Activated naive CD4-positive, alpha-beta T cell treated with anti-CD3 and anti-CD28 coated beads, Interleukin-2, amount 50 U/mL, for 24 hours (primary cell): ENCODE results near the gene CDH15.
A peak's percentile ranks its signal among the peaks of the same experiment; 100 is the strongest.

Experiments
- H3K27ac Mint-ChIP-seq: one replicate; pipeline ENCODE4 v1.8.0; 2021; ENCODE audit warnings: mild to moderate bottlenecking, mixed read lengths
- H3K27me3 Mint-ChIP-seq: one replicate; pipeline ENCODE4 v1.8.0; 2021; ENCODE audit warnings: mixed read lengths
- H3K36me3 Mint-ChIP-seq: one replicate; pipeline ENCODE4 v1.8.0; 2021; ENCODE audit warnings: mixed read lengths
- H3K4me1 Mint-ChIP-seq: one replicate; pipeline ENCODE4 v1.8.0; 2021; ENCODE audit warnings: mixed read lengths
- H3K4me3 Mint-ChIP-seq: one replicate; pipeline ENCODE4 v1.8.0; 2021; ENCODE audit warnings: mild to moderate bottlenecking, mixed read lengths
- H3K9me3 Mint-ChIP-seq: one replicate; pipeline ENCODE4 v1.8.0; 2021; ENCODE audit warnings: mixed read lengths

CDH15 gene

DNA sequence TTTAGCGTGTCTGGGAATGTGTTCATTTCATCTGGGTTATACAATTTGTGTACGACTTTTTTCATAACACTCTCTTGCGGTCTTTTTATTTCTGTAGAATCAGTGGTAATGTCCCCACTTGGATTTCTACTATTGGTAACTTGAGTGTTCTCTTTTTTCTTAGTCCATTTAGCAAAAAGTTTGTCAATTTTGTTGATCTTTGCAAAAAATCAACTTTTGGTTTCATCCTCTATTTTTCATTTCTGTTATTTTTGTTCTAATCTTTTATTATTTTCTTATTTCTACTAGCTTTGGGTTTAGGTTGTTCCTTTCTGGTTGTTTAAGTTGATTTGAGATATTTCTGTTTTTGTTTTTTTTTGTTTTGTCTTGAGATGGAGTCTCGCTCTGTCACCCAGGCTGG, 36.4 kb downstream of the CDH15 start:
- H3K4me1 Mint-ChIP-seq = peaks cover 4% of the 10 kb centered on the region
- H3K27me3 Mint-ChIP-seq = peaks cover 29% of the 10 kb centered on the region
- no peak overlapping the region for H3K4me3 Mint-ChIP-seq
- H3K9me3 Mint-ChIP-seq = no peaks in the 10 kb centered on the region
- H3K27ac Mint-ChIP-seq = no peak overlapping the region
- no peaks in the 10 kb centered on the region for H3K36me3 Mint-ChIP-seq

DNA sequence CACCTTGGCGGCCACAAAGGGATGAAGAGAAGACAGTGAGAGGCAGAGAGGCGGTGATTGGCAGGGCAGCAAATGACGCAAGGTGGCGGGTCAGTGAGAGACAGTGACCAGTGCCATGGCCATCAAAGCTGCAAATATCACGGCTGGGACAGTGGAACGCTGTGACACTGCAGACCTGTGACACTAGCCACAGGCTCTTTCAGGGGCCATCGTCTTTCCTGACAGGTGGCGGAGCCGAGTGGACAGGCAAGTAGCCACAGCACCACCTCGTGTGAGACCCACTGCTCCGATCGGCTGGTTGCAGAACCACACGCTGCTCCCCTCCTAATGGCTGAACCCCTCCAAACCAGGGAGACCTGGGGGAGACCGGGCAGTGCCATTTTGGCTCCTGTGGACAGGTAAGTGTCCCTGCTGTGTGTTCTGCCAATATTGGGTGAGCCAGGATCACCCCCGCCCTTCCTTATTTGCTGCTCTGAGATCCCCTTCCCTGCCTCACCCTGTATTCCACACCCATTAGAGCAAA, 38.0 kb downstream of the CDH15 start:
- H3K27me3 Mint-ChIP-seq = peaks cover 16% of the 10 kb centered on the region
- no peak overlapping the region for H3K27ac Mint-ChIP-seq
- H3K4me1 Mint-ChIP-seq = no peaks in the 10 kb centered on the region
- no peaks in the 10 kb centered on the region for H3K9me3 Mint-ChIP-seq
- no peaks in the 10 kb centered on the region for H3K36me3 Mint-ChIP-seq
- no peak overlapping the region for H3K4me3 Mint-ChIP-seq

DNA sequence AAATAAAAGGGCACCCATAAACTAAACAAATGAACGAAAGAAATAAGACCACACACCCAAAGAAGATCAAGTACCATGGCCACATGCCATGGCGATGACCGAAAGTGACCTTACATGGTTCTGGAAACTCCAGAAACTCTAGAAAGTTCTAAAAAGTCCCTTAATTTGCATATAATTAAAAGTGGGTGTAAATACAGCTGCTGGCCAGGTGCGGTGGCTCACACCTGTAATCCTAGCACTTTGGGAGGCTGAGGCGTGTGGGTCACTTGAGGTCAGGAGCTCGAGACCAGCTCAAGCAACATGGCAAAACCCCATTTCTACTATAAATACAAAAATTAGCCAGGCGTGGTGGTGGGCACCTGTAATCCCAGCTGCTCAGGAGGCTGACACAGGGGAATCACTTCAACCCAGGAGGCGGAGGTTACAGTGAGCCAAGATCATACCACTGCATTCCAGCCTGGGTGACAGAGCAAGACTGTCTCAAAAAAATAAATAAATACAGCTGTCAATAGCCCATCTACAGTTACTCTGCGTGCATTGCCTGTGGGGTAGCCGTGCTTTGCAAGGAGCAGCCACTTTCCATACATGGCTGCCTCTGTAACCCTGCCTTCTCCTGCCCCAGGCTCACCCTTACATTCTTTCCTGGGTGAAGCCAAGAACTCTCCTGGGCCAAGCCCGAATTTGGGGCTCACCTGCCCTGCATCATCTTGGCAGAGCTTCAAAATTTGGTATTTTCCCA, 38.8 kb downstream of the CDH15 start:
- H3K27me3 Mint-ChIP-seq = peaks cover 12% of the 10 kb centered on the region
- H3K36me3 Mint-ChIP-seq = no peaks in the 10 kb centered on the region
- no peak overlapping the region for H3K27ac Mint-ChIP-seq
- no peaks in the 10 kb centered on the region for H3K9me3 Mint-ChIP-seq
- no peak overlapping the region for H3K4me3 Mint-ChIP-seq
- peaks cover 5% of the 10 kb centered on the region for H3K4me1 Mint-ChIP-seq

DNA sequence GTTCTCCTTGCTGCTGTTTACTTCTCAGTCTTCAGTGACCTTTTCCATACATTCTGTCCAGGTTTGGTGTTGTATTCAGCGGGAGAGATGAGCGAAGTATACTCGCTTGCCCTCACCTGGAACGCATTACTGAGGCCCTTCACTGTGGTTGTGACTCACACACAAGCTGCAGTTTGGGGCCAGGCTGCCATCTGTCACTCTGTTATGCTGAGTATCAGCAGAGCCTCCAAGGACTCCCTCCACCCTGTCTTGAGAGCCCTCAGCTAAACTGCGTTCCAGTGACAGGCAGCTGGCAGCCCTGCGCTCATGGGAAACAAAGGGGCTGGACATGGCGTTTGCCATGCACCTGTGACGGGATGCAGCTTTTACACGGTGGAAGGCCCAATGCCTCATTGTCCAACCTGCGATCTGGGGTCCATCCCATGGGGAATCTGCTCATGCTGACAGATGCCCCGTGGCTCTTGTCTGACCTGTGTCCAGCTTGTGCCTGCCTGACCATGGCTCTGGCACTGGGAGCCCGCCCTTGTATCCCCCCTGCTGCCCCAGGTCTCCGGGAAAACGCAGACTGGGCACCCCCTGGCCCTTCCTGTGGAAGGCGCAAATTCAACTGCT, 39.5 kb downstream of the CDH15 start:
- Mint-ChIP-seq H3K4me3 (no peak overlapping the region), H3K9me3 (no peaks in the 10 kb centered on the region), H3K36me3 (no peaks in the 10 kb centered on the region), H3K27ac (no peak overlapping the region), H3K27me3 (peaks cover 12% of the 10 kb centered on the region), H3K4me1 (peaks cover 8% of the 10 kb centered on the region)

DNA sequence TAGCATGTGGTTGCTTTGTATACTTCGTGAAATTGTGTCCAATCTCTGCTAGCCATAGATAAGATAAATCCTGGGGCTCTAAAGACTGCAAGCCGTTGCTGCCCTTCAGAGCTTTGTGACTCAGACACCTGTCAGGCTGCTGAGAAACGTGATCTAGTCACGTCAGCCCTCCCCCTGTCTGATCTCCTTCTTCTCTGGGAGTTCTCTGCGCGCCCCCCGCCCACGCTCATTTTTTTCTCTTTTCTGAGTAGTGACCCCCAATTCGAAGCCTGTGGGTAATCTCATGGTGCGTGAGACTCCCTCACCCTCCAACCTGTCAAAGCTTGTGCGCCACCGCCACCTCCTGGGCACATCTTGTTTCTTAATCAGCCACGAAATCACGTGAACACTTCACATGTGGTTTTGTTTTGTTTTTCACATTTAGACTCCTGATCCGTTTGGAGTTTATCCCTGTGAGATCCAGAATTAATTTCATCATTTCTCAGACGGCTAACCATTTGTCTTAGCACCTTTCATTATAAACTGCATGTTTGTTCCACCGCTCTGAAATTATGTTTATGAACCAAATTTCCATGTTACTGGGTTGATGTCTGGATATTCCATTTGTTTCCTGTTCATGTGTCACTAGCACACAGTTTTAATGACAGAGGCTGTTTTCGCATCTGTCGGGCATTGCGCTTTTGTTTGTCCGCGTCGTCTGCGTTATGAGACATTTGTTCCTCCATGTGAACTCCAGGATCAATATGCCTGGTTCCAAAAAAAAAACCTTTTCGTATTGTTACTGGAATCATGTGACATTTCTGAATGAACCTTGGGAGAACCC, 45.0 kb downstream of the CDH15 start:
- H3K4me1 Mint-ChIP-seq = peaks cover 24% of the 10 kb centered on the region
- no peaks in the 10 kb centered on the region for H3K9me3 Mint-ChIP-seq
- H3K27ac Mint-ChIP-seq = peak overlapping the region; percentile 87
- no peaks in the 10 kb centered on the region for H3K27me3 Mint-ChIP-seq
- H3K36me3 Mint-ChIP-seq = no peaks in the 10 kb centered on the region
- peak overlapping the region; percentile 79 for H3K4me3 Mint-ChIP-seq

DNA sequence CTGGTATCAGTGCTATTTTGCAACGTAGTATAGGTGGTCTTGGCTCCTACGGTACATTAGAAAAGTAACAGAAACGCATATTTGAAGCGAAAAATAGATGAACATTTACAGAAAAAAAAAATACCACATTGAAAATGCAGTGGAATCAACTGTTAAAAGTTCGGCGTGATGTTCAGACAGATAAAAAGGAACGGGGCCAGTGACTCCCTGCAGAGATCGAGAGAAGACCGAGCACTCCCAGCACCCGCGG, 45.5 kb downstream of the CDH15 start:
- Mint-ChIP-seq H3K4me3 (peak overlapping the region; percentile 79), H3K36me3 (peaks cover under 1% of the 10 kb centered on the region), H3K9me3 (no peaks in the 10 kb centered on the region), H3K27ac (peak overlapping the region; percentile 87), H3K27me3 (no peaks in the 10 kb centered on the region), H3K4me1 (peaks cover 24% of the 10 kb centered on the region)

DNA sequence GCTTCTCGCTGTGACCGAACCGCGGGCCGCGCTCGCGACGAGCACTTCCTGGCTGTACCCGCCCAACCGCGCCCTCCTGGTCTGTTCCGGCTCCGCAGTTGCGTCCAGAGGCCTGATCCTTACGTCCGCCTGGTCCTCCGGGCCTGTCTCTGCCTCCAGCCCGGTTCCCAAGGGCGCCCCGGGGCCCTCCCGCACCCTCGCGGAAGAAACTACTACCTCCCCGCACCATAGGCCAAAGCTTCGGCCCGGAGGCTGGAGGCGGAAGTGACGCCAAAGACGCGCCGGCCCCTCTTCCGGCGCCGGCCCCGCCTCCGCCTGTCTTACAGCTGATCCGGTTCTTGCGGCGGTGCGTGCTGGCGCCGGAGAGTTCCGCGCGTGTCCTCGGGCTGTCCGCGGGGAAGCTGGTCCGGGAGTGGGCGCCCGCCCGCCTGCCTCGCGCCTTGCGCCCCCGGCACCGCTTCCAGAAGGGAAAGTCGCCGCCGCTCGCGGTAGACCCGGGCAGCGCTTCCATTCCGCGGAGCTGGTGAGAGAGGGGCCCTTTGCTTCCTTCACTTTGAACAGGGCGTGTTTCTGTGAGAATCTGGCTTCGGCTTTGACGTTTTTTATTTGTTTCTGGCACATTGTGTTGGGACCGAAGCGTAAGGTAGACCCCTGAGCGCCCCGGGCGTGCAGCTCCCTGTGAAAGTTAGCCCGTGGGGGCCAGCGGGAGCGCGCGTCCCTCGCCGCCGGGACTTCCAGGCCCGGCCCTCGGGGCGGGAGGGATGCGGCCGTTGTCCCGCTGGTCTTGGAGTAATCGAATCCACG, 46.0 kb downstream of the CDH15 start, which contains the start of gene ZNF778:
Gene ZNF778 (plus strand): TSS at position 316 of the 804 bp plus-strand sequence. CDS start 3,425 bp downstream, outside the sequence.
- peak within 1 kb of the TSS; percentile 79 for H3K4me3 Mint-ChIP-seq
- H3K9me3 Mint-ChIP-seq = no peaks in the 10 kb centered on the region
- H3K27me3 Mint-ChIP-seq = no peaks in the 10 kb centered on the region
- peaks cover 4% of the 10 kb centered on the region for H3K36me3 Mint-ChIP-seq
- peak within 1 kb of the TSS; percentile 87 for H3K27ac Mint-ChIP-seq
- peaks cover 24% of the 10 kb centered on the region for H3K4me1 Mint-ChIP-seq

DNA sequence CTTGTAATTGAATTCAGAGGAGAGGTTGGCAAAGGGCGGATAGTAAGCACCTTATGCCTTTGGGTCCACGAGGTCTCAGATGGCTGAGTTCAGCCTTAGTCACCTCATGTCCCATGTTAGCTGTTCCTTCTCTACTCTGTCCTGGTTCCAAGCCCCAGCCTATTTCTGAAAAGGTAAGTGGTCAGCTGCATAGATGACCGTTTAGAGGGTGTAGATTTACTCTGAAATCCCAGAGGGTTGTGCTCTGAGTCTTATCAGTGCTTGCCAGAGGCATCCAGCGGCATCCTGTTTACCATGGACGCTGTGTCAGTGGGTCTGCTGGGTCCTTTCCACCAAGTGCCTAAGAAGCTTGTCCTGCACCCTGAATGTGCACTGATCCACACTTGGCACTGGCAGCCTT, 47.8 kb downstream of the CDH15 start:
- H3K4me3 Mint-ChIP-seq = peak overlapping the region; percentile 66
- H3K27me3 Mint-ChIP-seq = no peaks in the 10 kb centered on the region
- peaks cover 7% of the 10 kb centered on the region for H3K36me3 Mint-ChIP-seq
- peaks cover 24% of the 10 kb centered on the region for H3K4me1 Mint-ChIP-seq
- H3K9me3 Mint-ChIP-seq = no peaks in the 10 kb centered on the region
- H3K27ac Mint-ChIP-seq = no peak overlapping the region

DNA sequence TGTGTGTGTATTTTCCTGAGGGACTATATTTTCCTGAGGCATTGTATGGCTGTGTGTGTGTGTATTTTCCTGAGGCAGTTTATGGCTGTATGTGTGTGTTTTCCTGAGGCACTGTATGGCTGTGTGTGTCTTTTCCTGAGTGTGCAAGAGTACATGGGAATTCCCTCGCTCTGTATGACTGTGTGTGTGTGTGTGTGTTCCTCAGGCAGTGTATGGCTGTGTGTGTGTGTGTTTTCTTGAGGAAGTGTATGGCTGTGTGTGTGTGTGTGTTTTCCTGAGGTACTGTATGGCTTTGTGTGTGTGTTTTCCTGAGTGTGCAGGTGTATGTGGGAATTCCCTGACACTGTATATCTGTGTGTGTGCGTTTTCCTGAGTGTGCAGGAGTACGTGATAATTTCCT, 50.1 kb downstream of the CDH15 start:
- Mint-ChIP-seq H3K27me3 (no peaks in the 10 kb centered on the region), H3K9me3 (peaks cover 6% of the 10 kb centered on the region), H3K4me3 (no peak overlapping the region), H3K4me1 (peaks cover 11% of the 10 kb centered on the region), H3K36me3 (peaks cover 20% of the 10 kb centered on the region), H3K27ac (no peak overlapping the region)

DNA sequence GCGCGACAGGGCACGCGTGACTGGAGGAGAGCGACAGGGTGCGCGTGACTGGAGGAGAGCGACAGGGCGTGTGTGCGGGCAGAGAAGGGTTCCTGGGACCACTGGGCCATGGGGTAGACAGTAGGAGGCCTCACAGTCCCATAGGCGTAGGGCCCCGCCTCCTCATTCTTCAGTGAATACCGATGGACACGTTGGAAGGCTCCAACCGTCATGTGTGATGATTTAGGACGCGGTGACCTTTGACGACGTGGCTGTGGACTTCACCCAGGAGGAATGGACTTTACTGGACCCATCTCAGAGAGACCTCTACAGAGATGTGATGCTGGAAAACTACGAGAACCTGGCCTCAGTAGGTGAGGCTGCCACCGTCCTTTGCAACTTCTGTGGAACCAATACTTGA, 51.4 kb downstream of the CDH15 start:
- Mint-ChIP-seq H3K27ac (no peak overlapping the region), H3K4me3 (no peak overlapping the region), H3K36me3 (peaks cover 30% of the 10 kb centered on the region), H3K9me3 (peaks cover 9% of the 10 kb centered on the region), H3K4me1 (peaks cover 10% of the 10 kb centered on the region), H3K27me3 (no peaks in the 10 kb centered on the region)

DNA sequence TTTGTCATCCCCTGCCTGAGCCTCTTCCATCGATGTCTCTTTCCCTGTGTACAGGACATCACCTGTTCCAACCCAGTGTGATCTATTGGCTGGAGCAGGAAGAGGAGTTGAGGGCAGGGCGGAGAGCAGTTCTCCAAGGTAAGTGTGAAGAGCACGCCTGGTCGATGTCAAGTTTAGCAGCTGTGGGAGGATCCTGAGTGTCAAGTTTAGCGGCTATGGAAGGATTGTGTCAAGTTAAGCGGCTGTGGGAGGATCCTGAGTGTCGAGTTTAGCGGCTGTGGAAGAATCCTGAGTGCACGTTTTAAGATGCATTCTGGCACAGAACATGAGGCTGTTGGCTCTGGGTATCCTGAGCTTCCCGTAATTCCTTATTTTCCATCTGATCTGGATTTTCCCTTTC, 53.1 kb downstream of the CDH15 start:
- H3K4me3 Mint-ChIP-seq = no peak overlapping the region
- no peak overlapping the region for H3K27ac Mint-ChIP-seq
- H3K36me3 Mint-ChIP-seq = peaks cover 44% of the 10 kb centered on the region
- H3K4me1 Mint-ChIP-seq = peaks cover 3% of the 10 kb centered on the region
- peaks cover 14% of the 10 kb centered on the region for H3K9me3 Mint-ChIP-seq
- H3K27me3 Mint-ChIP-seq = no peaks in the 10 kb centered on the region

DNA sequence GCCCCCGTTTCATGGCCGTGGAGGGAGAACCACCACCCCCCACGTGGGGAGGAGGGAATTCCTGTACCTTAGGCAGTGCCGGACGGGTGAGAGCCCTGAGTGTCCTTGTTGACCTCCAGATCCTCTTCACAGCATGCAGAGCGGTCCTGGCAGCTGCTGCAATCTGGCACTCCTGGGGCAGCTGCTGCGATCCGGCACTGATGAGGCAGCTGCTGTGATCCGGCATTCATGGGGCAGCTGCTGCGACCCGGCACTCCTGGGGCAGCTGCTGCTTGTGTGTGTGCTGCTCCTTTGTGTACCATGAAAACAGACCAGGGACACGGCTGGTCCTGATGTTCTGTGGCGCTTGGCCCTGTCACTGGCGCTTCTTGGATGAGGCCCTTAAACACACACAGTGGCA, 58.7 kb downstream of the CDH15 start:
- H3K4me3 Mint-ChIP-seq = no peak overlapping the region
- H3K36me3 Mint-ChIP-seq = peaks cover 41% of the 10 kb centered on the region
- peaks cover 13% of the 10 kb centered on the region for H3K9me3 Mint-ChIP-seq
- H3K27me3 Mint-ChIP-seq = no peaks in the 10 kb centered on the region
- no peaks in the 10 kb centered on the region for H3K4me1 Mint-ChIP-seq
- H3K27ac Mint-ChIP-seq = no peak overlapping the region

DNA sequence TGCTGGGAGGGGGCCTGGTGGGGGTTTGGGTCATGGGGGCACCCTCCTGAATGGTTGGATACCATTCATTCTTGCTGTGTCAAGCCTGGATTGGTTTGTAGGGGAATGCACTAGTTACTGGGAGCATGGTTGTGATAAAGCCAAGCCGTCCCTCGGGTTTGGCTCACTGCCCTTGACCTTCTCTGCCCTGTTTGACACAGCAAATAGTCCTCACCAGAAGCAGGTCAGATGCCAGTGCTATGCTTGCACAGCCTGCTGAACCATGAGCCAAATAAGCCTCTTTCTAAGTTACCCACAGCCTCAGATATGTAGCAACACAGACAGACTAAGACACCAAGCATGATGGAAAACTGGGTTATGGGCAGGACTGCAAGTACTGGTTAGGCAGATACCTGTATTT, 60.6 kb downstream of the CDH15 start:
- H3K27ac Mint-ChIP-seq = no peak overlapping the region
- peaks cover 28% of the 10 kb centered on the region for H3K36me3 Mint-ChIP-seq
- no peaks in the 10 kb centered on the region for H3K4me1 Mint-ChIP-seq
- H3K9me3 Mint-ChIP-seq = peaks cover 5% of the 10 kb centered on the region
- H3K27me3 Mint-ChIP-seq = no peaks in the 10 kb centered on the region
- H3K4me3 Mint-ChIP-seq = no peak overlapping the region

DNA sequence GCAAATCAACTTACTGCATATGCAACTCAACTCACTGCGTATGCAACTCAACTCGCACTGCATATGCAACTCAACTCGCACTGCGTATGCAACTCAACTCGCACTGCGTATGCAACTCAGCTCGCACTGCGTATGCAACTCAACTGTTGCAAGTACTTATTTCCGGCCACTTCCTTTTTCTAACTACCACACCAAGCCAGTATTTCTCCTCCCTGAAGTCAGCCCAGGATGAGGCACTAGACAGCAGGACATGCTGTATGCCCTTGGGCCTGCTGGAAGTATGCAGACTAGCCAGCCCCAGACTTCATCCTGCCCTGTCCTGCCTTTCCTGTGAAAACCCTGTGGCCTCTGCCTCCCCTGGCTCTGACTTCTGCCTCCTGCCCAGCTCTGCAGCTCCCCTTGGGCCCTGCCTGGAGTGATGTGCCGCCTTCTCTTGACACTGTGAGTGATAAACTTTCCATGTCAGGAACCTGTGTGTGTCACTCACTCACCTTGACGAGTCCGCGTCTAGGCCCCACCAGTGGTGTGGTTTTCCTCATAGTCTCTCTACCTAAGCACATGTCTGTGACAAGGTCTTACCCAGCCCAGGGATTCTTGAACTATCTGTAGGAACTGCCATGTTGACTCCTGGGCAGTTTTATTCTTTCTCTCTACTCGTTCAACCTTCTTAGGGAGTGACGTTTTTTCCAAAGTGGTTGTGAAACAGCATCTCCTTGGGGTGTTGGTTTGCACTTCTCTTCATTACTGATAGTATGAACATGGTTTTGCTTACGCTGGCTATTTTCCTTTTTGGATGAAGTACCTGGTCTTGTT, 62.3 kb downstream of the CDH15 start:
- H3K4me3 Mint-ChIP-seq = no peak overlapping the region
- H3K27me3 Mint-ChIP-seq = no peaks in the 10 kb centered on the region
- no peak overlapping the region for H3K27ac Mint-ChIP-seq
- H3K4me1 Mint-ChIP-seq = no peaks in the 10 kb centered on the region
- peaks cover 12% of the 10 kb centered on the region for H3K36me3 Mint-ChIP-seq
- H3K9me3 Mint-ChIP-seq = no peaks in the 10 kb centered on the region

DNA sequence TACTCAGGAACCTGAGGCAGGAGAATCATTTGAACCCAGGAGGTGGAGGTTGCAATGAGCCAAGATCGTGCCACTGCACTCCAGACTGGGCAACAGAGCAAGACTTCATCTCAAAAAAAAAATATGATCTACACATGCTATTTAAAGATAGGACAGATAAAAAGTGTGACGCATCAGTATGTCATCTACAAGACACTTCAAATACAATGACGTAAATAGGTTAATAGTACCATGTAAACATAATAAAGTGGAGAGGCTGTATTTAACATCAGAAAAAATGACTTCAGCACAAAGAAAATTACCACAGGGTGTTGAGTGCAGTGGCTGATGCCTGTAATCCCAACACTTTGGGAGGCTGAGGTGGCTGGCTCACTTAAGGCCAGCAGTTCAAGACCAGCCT, 66.2 kb downstream of the CDH15 start:
- H3K27me3 Mint-ChIP-seq = no peaks in the 10 kb centered on the region
- H3K4me3 Mint-ChIP-seq = no peak overlapping the region
- peaks cover 8% of the 10 kb centered on the region for H3K4me1 Mint-ChIP-seq
- H3K27ac Mint-ChIP-seq = no peak overlapping the region
- peaks cover 3% of the 10 kb centered on the region for H3K36me3 Mint-ChIP-seq
- no peaks in the 10 kb centered on the region for H3K9me3 Mint-ChIP-seq
